BE2C (cell line): ENCODE results near the gene MKNK2.

ENCODE experiments used
- DNase-seq: peaks from one replicate; pipeline ENCODE4 v3.0.0-alpha.2; 2020
- H3K27me3 ChIP-seq: fragments of 250-450 bp; sonication (Bioruptor Pico); 2 replicates; pipeline ENCODE4 v1.5.1; 2020; ENCODE audit warnings: mild to moderate bottlenecking
- H3K36me3 ChIP-seq: fragments of 250-450 bp; sonication (Bioruptor Pico); 2 replicates; pipeline ENCODE4 v1.5.1; 2020; ENCODE audit warnings: mild to moderate bottlenecking
- H3K4me1 ChIP-seq: fragments of 250-450 bp; sonication (Bioruptor Pico); 2 replicates; pipeline ENCODE4 v1.5.1; 2020
- H3K4me3 ChIP-seq: 2 replicates; pipeline ENCODE4 v1.5.1; 2011; ENCODE audit warnings: low read depth, low read length
- H3K9me3 ChIP-seq: fragments of 250-450 bp; sonication (Bioruptor Pico); 2 replicates; pipeline ENCODE4 v1.5.1; 2020
- CTCF ChIP-seq: IDR thresholded peaks from 2 replicates; pipeline ENCODE4 v1.5.1; 2012; ENCODE audit warnings: mild to moderate bottlenecking, low read depth, low read length

Gene MKNK2

GRCh38 chr19:2055931-2056836 lies 5.1 kb upstream of the MKNK2 start:
- H3K4me3 ChIP-seq: no peak overlapping the region
- H3K27me3 ChIP-seq: no peaks in the 10 kb centered on the region
- DNase-seq: no peak
- H3K4me1 ChIP-seq: peaks cover 12% of the 10 kb centered on the region
- H3K36me3 ChIP-seq: no peaks in the 10 kb centered on the region
- no peak for TF ChIP-seq CTCF
- H3K9me3 ChIP-seq: no peaks in the 10 kb centered on the region

GRCh38 chr19:2054763-2055162 lies 3.7 kb upstream of the MKNK2 start:
- TF ChIP-seq CTCF: no peak
- Histone ChIP-seq H3K36me3 (no peaks in the 10 kb centered on the region), H3K4me3 (no peak overlapping the region), H3K9me3 (no peaks in the 10 kb centered on the region), H3K4me1 (peaks cover 5% of the 10 kb centered on the region), H3K27me3 (no peaks in the 10 kb centered on the region)
- no peak for DNase-seq

- DNase-seq: peak; percentile 19
- no peak overlapping the region for H3K4me3 ChIP-seq
- peaks cover 5% of the 10 kb centered on the region; the same call in 1 of the 2 replicates for H3K36me3 ChIP-seq
- no peak for TF ChIP-seq CTCF
- H3K27me3 ChIP-seq: no peaks in the 10 kb centered on the region
- peaks cover 7% of the 10 kb centered on the region for H3K4me1 ChIP-seq
- no peaks in the 10 kb centered on the region for H3K9me3 ChIP-seq
Measured at GRCh38 chr19:2053601-2054389, 2.8 kb upstream of the MKNK2 start.

- no peak for TF ChIP-seq CTCF
- Histone ChIP-seq H3K4me3 (no peak overlapping the region; the same call in 1 of the 2 replicates), H3K27me3 (no peaks in the 10 kb centered on the region), H3K36me3 (peaks cover 9% of the 10 kb centered on the region; the same call in 1 of the 2 replicates), H3K9me3 (no peaks in the 10 kb centered on the region), H3K4me1 (peaks cover 7% of the 10 kb centered on the region)
- DNase-seq: no peak
Measured at GRCh38 chr19:2051773-2052704, 995 bp upstream of the MKNK2 start.

- TF ChIP-seq CTCF: no peak
- Histone ChIP-seq H3K36me3 (peaks cover 17% of the 10 kb centered on the region), H3K4me3 (peak overlapping the region; percentile 92), H3K4me1 (peaks cover 7% of the 10 kb centered on the region), H3K9me3 (no peaks in the 10 kb centered on the region), H3K27me3 (no peaks in the 10 kb centered on the region)
- no peak for DNase-seq
Measured at GRCh38 chr19:2050349-2050990, 574 bp downstream of the MKNK2 start.
